ENCODE results near the gene WNT9A. TPM values are rescaled to one million over a fixed set of nuclear protein-coding genes. Genes with fewer than 3 reads are reported as not detected.

WNT9A gene
- total RNA-seq, 2 donors from 2014 or later = 1.4 to 2.0 TPM

DNA sequence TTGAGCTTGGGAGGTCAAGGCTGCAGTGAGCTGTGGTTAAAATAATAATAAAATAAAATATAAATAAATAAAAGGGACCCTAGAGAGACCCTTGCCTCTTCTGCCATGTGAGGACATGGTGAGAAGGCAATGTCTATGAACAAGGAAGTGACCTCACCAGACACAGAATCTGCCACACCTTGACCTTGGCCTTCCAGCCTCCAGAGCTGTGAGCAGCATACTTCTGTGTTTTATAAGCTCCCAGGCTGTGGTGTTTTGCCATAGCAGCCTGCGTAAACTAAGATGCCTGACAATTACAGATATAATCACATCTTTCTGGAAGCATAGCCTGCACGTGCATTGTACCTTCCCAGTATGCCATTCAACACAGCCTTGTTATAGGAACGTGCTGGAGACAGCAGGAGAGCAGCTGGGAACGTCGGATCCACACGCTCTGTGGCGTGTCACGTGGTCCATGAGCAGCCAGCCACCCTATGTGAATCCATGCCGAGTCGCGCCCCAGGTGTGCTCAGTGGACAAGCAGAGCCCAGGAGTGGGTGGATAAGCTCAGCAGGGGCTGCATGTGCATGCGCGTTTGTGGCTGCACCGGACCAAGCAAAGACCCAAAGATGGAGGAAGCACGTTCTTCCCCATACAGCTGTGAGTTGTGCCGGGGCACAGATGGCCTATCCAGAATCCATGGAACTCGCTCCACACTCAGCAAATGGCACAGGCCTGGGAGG, 17.8 kb downstream of the WNT9A start:
- no peaks in the 10 kb centered on the region for H3K36me3 ChIP-seq
- H3K4me3 ChIP-seq = no peak overlapping the region
- TF ChIP-seq POLR2A (IDR thresholded peaks at IDR 0.05) (no peak), POLR2AphosphoS5 (IDR thresholded peaks at IDR 0.05) (no peak)
- TF ChIP-seq, protein P1, sequence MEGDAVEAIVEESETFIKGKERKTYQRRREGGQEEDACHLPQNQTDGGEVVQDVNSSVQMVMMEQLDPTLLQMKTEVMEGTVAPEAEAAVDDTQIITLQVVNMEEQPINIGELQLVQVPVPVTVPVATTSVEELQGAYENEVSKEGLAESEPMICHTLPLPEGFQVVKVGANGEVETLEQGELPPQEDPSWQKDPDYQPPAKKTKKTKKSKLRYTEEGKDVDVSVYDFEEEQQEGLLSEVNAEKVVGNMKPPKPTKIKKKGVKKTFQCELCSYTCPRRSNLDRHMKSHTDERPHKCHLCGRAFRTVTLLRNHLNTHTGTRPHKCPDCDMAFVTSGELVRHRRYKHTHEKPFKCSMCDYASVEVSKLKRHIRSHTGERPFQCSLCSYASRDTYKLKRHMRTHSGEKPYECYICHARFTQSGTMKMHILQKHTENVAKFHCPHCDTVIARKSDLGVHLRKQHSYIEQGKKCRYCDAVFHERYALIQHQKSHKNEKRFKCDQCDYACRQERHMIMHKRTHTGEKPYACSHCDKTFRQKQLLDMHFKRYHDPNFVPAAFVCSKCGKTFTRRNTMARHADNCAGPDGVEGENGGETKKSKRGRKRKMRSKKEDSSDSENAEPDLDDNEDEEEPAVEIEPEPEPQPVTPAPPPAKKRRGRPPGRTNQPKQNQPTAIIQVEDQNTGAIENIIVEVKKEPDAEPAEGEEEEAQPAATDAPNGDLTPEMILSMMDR (IDR thresholded peaks at IDR 0.05) = no peak
- WGBS = 78% methylated on average over 17 of the region's 17 CpGs
- H3K27ac ChIP-seq = no peak overlapping the region
- no peaks in the 10 kb centered on the region for H3K4me1 ChIP-seq (replicated peaks)
- intact Hi-C loops (cut with DNase I) = no loop called here
- no peaks in the 10 kb centered on the region for H3K9me3 ChIP-seq
- H3K27me3 ChIP-seq (replicated peaks; ENCODE audit: insufficient read depth) = no peaks in the 10 kb centered on the region
- no peak for DNase-seq (ENCODE audit: low spot score)

DNA sequence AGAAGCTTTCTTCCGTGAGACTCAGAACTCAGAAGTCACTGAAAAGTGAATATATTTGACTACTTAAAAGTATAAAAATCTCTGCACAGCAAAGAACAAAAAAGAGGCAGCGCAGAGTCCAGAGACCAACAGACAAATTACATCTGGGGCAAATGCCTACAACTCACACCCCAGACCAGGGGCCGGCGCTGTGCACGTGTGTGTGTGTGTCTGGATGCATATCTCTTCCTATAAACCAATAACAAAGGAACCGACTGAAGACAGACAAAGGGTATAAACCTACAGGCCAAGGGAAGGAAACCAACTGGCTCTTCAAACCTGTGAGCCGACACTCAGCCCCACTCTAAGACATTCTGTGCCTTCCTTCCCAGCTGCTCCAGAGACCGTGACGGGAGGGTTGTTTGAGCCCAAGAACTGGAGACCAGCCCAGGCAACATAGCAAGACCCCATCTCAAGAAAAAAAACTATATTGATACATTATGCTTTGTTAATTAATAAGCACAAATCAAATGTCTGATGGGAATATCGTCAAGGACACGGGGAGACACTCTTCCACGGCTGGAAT, 18.8 kb downstream of the WNT9A start:
- intact Hi-C loops (cut with DNase I) = no loop called here
- WGBS = 55% methylated on average over 12 of the region's 12 CpGs
- no peak overlapping the region for H3K27ac ChIP-seq
- no peaks in the 10 kb centered on the region for H3K36me3 ChIP-seq
- H3K4me3 ChIP-seq = no peak overlapping the region
- no peaks in the 10 kb centered on the region for H3K4me1 ChIP-seq (replicated peaks)
- no peak for DNase-seq (ENCODE audit: low spot score)
- H3K9me3 ChIP-seq = no peaks in the 10 kb centered on the region
- TF ChIP-seq, protein P1 (IDR thresholded peaks at IDR 0.05) = no peak
- TF ChIP-seq POLR2AphosphoS5 (IDR thresholded peaks at IDR 0.05) (no peak), POLR2A (IDR thresholded peaks at IDR 0.05) (no peak)
- H3K27me3 ChIP-seq (replicated peaks; ENCODE audit: insufficient read depth) = no peaks in the 10 kb centered on the region

DNA sequence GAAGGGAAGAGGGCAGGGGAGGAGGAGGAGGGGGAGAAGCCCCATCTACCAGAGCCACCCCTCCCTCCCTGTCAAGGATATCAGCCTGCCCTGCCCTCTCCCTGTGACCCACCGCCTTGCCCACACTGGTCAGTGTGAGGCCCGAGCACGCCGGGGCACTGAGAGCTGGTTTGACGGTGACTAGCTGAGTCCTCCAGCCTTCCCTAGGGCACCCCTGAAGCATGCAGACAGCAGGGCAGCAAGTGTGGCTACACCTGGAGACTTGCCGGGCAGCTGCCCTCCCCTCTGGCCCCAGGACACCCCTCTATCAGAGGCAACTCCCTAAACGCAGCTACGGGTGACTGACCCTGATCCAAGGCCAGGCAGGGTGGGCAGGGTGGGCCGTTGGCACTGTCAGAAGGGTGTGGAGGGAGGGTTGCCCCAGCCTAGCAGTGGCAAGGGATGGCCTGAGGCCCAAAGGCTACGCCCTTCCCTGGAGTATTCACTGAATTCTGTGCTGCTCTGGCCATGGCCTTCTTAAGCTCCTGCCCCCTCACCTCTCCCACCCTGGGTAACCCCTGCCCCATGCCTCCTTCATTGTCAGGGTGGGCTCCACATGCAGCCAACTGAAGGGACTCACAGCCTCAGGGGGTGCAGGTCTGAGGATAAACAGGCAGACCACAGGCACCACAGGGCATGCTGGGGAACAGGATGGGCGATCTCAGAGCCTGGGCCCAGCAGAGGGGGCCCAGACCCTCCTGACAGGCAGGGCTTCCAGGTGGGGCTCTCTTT, 19.6 kb downstream of the WNT9A start:
- H3K27ac ChIP-seq = no peak overlapping the region
- WGBS = 95% methylated on average over 8 of the region's 11 CpGs
- H3K27me3 ChIP-seq (replicated peaks; ENCODE audit: insufficient read depth) = no peaks in the 10 kb centered on the region
- no peaks in the 10 kb centered on the region for H3K9me3 ChIP-seq
- no peaks in the 10 kb centered on the region for H3K4me1 ChIP-seq (replicated peaks)
- no peaks in the 10 kb centered on the region for H3K36me3 ChIP-seq
- intact Hi-C loops (cut with DNase I) = no loop called here
- H3K4me3 ChIP-seq = no peak overlapping the region
- no peak for TF ChIP-seq POLR2A (IDR thresholded peaks at IDR 0.05)
- TF ChIP-seq, protein P1 (IDR thresholded peaks at IDR 0.05) = no peak
- DNase-seq (ENCODE audit: low spot score) = no peak

DNA sequence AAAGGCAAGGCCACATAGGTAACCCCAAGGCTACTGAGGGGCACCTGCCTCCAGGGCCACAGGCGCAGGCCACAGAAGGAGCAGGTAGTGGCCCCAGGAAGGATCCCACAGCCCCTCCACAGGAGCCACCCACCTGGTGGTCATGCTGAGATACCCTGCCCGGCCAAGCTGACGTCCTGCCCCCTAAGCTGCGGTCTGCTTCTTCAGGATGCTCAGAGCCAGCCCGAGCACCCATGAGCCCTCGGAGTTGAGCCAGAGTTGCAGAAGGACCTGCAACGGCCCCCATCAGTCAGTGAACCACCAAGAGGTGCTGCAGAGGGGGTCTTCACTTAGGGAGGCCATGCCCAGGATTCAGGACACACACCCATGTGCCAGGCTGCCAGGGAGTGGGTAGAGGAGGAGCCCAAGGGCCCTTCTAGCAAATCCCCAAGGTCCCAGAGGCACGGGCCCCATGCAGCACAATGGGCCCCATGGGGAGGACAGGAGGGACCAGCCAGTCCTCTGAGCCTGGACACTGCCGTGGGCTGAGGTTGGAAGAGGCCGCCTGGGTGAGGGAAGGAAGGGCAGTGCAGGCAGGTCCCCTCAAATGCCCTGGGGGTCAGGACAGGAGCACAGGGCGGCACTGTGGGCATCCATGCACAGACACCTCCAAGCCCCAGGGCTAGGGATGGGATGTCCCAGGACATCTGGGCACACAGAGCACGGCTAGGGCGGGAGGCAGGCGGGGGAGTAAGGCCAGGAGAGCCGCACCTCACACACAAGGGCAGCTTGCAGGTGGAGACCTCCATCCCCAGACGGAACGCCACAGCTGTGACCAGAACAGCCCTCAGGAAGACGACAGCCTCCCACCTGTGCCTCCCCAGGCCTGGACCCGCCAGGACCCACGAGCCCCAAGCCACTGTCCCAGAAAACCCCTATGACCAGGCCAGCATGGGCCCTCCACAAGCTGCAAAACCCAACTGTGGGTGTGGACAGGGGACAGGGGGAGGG, 20.5 kb downstream of the WNT9A start:
- WGBS = 83% methylated on average over 18 of the region's 20 CpGs
- TF ChIP-seq, protein P1 (IDR thresholded peaks at IDR 0.05) = no peak
- no peak for TF ChIP-seq POLR2A (IDR thresholded peaks at IDR 0.05)
- TF ChIP-seq POLR2AphosphoS5 (IDR thresholded peaks at IDR 0.05) = no peak
- no peak for DNase-seq (ENCODE audit: low spot score)
- H3K4me1 ChIP-seq (replicated peaks) = no peaks in the 10 kb centered on the region
- intact Hi-C loops (cut with DNase I) = no loop called here
- H3K27ac ChIP-seq = no peak overlapping the region
- H3K4me3 ChIP-seq = no peak overlapping the region
- H3K36me3 ChIP-seq = no peaks in the 10 kb centered on the region
- no peaks in the 10 kb centered on the region for H3K27me3 ChIP-seq (replicated peaks; ENCODE audit: insufficient read depth)
- H3K9me3 ChIP-seq = no peaks in the 10 kb centered on the region
